ENCODE measurements around the gene MAD1L1. TPM values are rescaled to one million over a fixed set of nuclear protein-coding genes. Genes with fewer than 3 reads are reported as not detected.

Gene MAD1L1
- total and polyA plus RNA-seq, 2 of the 8 experiments (the other 6 are each of a cell fraction or from before 2014, with no cell fraction given), result 40.4 to 44.6 TPM

DNA sequence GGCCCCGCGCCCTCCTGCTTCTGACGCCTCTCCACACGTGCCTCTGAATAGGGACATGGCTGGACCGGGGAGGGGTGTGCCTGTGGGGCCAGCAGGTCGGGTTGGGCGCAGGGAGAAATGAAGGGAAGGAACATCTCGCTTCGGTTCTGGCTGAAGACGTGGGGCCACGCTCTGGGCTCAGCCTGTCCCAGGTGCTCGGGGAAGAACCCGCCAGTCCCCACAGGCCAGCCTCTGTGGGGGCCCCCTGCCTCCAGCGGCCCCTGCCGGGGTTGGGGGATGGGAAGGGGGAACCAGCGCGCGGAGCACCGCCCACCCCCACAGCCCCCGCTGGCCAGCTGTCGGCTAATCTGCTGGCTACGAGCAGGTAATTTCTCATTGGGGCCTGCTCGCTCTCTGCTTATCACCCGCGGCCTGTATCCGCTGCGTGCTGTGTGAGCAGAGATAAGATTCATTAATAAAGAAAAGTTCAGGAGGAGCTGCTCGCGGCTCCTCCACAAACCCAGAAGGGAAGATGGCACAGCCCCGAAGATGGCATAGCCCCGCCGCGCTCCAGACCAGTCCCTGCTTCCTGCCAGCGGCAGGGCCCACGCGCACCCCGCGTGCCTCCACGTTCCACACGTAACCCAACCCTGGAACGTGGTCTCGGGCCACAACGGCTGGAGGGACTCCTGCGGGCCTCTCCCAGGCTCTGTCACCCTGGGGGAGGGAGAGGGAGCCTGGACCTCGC is 376.4 kb downstream of the MAD1L1 start:
- Histone ChIP-seq H2BK120ac (replicated peaks; ENCODE audit: low read depth, low read length) (no peak overlapping the region), H3K9ac (replicated peaks in 1 of 4; ENCODE audit: extremely low read depth in 1 of 4, low read depth in 3 of 4, low read length in 3 of 4) (no peak overlapping the region), H4K20me1 (replicated peaks in 1 of 2; ENCODE audit: control insufficient read depth in 1 of 2, insufficient read depth in 2 of 2, low read length in 2 of 2) (no peaks in the 10 kb centered on the region), H3K4me3 (ENCODE audit: extremely low read depth in 1 of 4, insufficient read depth in 2 of 4, low read depth in 3 of 4, low read length in 4 of 4) (no peak overlapping the region), H3K23me2 (ENCODE audit: low read depth, low read length) (no peaks in the 10 kb centered on the region), H3K4me1 (replicated peaks in 1 of 4; ENCODE audit: control insufficient read depth in 3 of 4, insufficient read depth in 4 of 4, low read length in 3 of 4) (no peaks in the 10 kb centered on the region), H3K9me3 (ENCODE audit: insufficient read depth in 2 of 2, low read depth in 1 of 2, low read length in 1 of 2) (no peaks in the 10 kb centered on the region), H2BK15ac (ENCODE audit: low read length) (no peak overlapping the region), H3K18ac (ENCODE audit: extremely low read depth, low read length) (no peak overlapping the region), H2AFZ (ENCODE audit: low read length) (no peak overlapping the region), H3K14ac (ENCODE audit: insufficient read length) (no peak overlapping the region), H3K79me1 (ENCODE audit: low read depth, low read length) (no peaks in the 10 kb centered on the region), H2BK5ac (ENCODE audit: low read depth, low read length) (no peak overlapping the region; the same call in 1 of the 2 replicates), H3K27me3 (replicated peaks in 1 of 4; ENCODE audit: control insufficient read depth in 3 of 4, extremely low read depth in 1 of 4, insufficient read depth in 3 of 4, low read length in 3 of 4) (no peaks in the 10 kb centered on the region), H2AK5ac (ENCODE audit: low read depth, low read length) (no peak overlapping the region), H3K27ac (ENCODE audit: low read depth, low read length) (no peak overlapping the region), H2BK20ac (ENCODE audit: low read length) (no peak overlapping the region), H3K56ac (replicated peaks; ENCODE audit: insufficient read length, low read depth, low read length) (no peak overlapping the region), H3K23ac (ENCODE audit: insufficient read length) (no peak overlapping the region), H4K5ac (ENCODE audit: insufficient read length, low read depth, low read length) (no peak overlapping the region), H3K4ac (replicated peaks; ENCODE audit: insufficient read length, low read depth, low read length) (no peak overlapping the region), H4K91ac (replicated peaks; ENCODE audit: insufficient read length, low read length) (no peak overlapping the region), H3K79me2 (ENCODE audit: control insufficient read depth in 1 of 2, insufficient read depth in 2 of 2, low read length in 2 of 2) (no peaks in the 10 kb centered on the region), H3K36me3 (ENCODE audit: control insufficient read depth in 2 of 4, insufficient read depth in 4 of 4, low read length in 3 of 4) (no peaks in the 10 kb centered on the region), H4K8ac (ENCODE audit: extremely low read depth, insufficient read depth, low read length) (peak overlapping the region; percentile 25; the same call in 1 of the 2 replicates), H3K4me2 (ENCODE audit: insufficient read depth in 1 of 2, low read depth in 2 of 2, low read length in 2 of 2) (no peak overlapping the region), H2BK12ac (ENCODE audit: low read depth, low read length) (no peak overlapping the region)
- WGBS, 2 experiments (ENCODE audit: extremely low coverage in 1 of 2, insufficient coverage in 1 of 2, insufficient read length in 1 of 2, insufficient replicate concordance in 2 of 2, low coverage in 1 of 2, low lambda C conversion rate in 2 of 2, missing lambda C conversion rate in 1 of 2), result 92% methylated on average over 37 of the region's 45 CpGs; no CpG with 5 or more reads in 1 of the 2 experiments
- DNase-seq (ENCODE audit: low read depth in 1 of 2, low spot score in 2 of 2), result no peak
- no peak for FAIRE-seq
- POLR2A ChIA-PET (ENCODE audit: partially characterized antibody), result no interaction called here
- CTCF ChIA-PET (ENCODE audit: partially characterized antibody), result interaction anchor here (1.1 to 1.5 kb wide), 2 partner anchors 13 to 27 kb away, joined by 4 read pairs; no protein-coding TSS in a partner anchor
- TF ChIP-seq KDM5A (IDR thresholded peaks at IDR 0.05; ENCODE audit: low read length) (no peak), SIN3A (conservative IDR thresholded peaks at IDR 0.05 in 1 of 2, IDR thresholded peaks at IDR 0.05 in 1 of 2; ENCODE audit: low read depth in 1 of 2, low read length in 2 of 2) (no peak), CHD2 (IDR thresholded peaks at IDR 0.05; ENCODE audit: low read length) (no peak), SP4 (IDR thresholded peaks at IDR 0.05; ENCODE audit: low read length) (no peak), TCF12 (IDR thresholded peaks at IDR 0.05; ENCODE audit: low read depth, low read length) (no peak), PHF8 (conservative IDR thresholded peaks at IDR 0.05; ENCODE audit: low read depth, low read length) (no peak)
- TF ChIP-seq, protein P1, sequence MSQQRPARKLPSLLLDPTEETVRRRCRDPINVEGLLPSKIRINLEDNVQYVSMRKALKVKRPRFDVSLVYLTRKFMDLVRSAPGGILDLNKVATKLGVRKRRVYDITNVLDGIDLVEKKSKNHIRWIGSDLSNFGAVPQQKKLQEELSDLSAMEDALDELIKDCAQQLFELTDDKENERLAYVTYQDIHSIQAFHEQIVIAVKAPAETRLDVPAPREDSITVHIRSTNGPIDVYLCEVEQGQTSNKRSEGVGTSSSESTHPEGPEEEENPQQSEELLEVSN (IDR thresholded peaks at IDR 0.05), result no peak
